GM23248 (cell line): Measurements from ENCODE around the gene EIF2B4. TPM values are rescaled to one million over a fixed set of nuclear protein-coding genes. Genes with fewer than 3 reads are reported as not detected.

Experiments used
- DNase-seq: peaks from one replicate; pipeline ENCODE4 v3.0.0-alpha.2; 2015
- H2AFZ ChIP-seq: fragments of 200-600 bp; sonication (generic); 2 replicates; pipeline ENCODE4 v1.6.1; 2016; ENCODE audit warnings: antibody characterized with exemption
- H3F3A ChIP-seq: fragments of 200-600 bp; sonication (generic); 2 replicates; pipeline ENCODE4 v1.6.1; 2016; ENCODE audit warnings: mild to moderate bottlenecking, antibody characterized with exemption, mixed run types; ENCODE audit not compliant: insufficient read depth
- H3K27ac ChIP-seq: fragments of 200-600 bp; sonication (generic); 2 replicates; pipeline ENCODE4 v1.5.1; 2016; ENCODE audit warnings: mild to moderate bottlenecking
- H3K27me3 ChIP-seq: fragments of 200-600 bp; sonication (generic); replicated peaks from 2 replicates; pipeline ENCODE4 v1.6.1; 2016; ENCODE audit warnings: mild to moderate bottlenecking; ENCODE audit not compliant: insufficient read depth
- H3K36me3 ChIP-seq: fragments of 200-600 bp; sonication (generic); 2 replicates; pipeline ENCODE4 v1.6.1; 2016; ENCODE audit warnings: low read depth, mild to moderate bottlenecking
- H3K4me1 ChIP-seq: fragments of 200-600 bp; sonication (generic); 2 replicates; pipeline ENCODE4 v1.6.1; 2016; ENCODE audit warnings: mild to moderate bottlenecking; ENCODE audit not compliant: insufficient read depth
- H3K4me2 ChIP-seq: fragments of 200-600 bp; sonication (generic); one replicate; pipeline ENCODE4 v1.6.1; 2016; ENCODE audit warnings: mild to moderate bottlenecking; ENCODE audit not compliant: unreplicated experiment
- H3K4me3 ChIP-seq: fragments of 200-600 bp; sonication (generic); 2 replicates; pipeline ENCODE4 v1.5.1; 2016; ENCODE audit warnings: mild to moderate bottlenecking
- H3K79me2 ChIP-seq: fragments of 200-600 bp; sonication (generic); 2 replicates; pipeline ENCODE4 v1.6.1; 2016; ENCODE audit warnings: mild to moderate bottlenecking; ENCODE audit not compliant: insufficient read depth
- H3K9ac ChIP-seq: fragments of 200-600 bp; sonication (generic); 2 replicates; pipeline ENCODE4 v1.6.1; 2016; ENCODE audit warnings: mild to moderate bottlenecking
- H3K9me2 ChIP-seq: fragments of 200-600 bp; sonication (generic); 2 replicates; pipeline ENCODE4 v1.6.1; 2016; ENCODE audit warnings: mixed run types, mild to moderate bottlenecking, moderate library complexity; ENCODE audit not compliant: insufficient read depth
- H3K9me3 ChIP-seq: fragments of 200-600 bp; sonication (generic); one replicate; pipeline ENCODE4 v1.6.1; 2017; ENCODE audit warnings: low read depth
- H4K20me1 ChIP-seq: fragments of 200-600 bp; sonication (generic); 2 replicates; pipeline ENCODE4 v1.6.0; 2016; ENCODE audit not compliant: insufficient read depth
- EZH2 ChIP-seq: fragments of 200-600 bp; sonication (generic); IDR thresholded peaks from 2 replicates; pipeline ENCODE4 v1.6.1; 2018; ENCODE audit warnings: antibody characterized with exemption, mild to moderate bottlenecking; ENCODE audit not compliant: insufficient read depth, poor library complexity, severe bottlenecking
- EZH2phosphoT487 ChIP-seq: fragments of 200-600 bp; sonication (generic); IDR thresholded peaks from 2 replicates; pipeline ENCODE4 v1.6.1; 2018; ENCODE audit warnings: antibody characterized with exemption, moderate library complexity, mild to moderate bottlenecking, low read depth; ENCODE audit not compliant: insufficient read depth
- WGBS, 2 experiments: methylation state at CpG; one replicate each; pipeline ENCODE4 v1.1.6; 2015 to 2017; ENCODE audit warnings: low lambda C conversion rate in 2 of 2, low coverage in 1 of 2; ENCODE audit errors: missing lambda C conversion rate in 2 of 2; 5-methylcytosine and 5-hydroxymethylcytosine counted together
- in situ Hi-C: fragments of 300-500 bp; cut with MboI; formaldehyde crosslinking; loops from 2 replicates; pipeline ENCODE4 v1.15.0; 2020
- polyA plus RNA-seq: library from polyadenylated mRNA; unstranded; fragments of >200 nt; fragmentation: Nextera tagmentation; extraction: Ambion mirVana; gene quantifications from 2 replicates; pipeline ENCODE4 v1.2.1, GENCODE V29; 2016
- total RNA-seq: library from RNA; depleted of rRNA; stranded (reverse); fragments of >200 nt; shearing (Covaris generic); gene quantifications from 2 replicates; pipeline ENCODE4 v1.2.3, GENCODE V29; 2014

EIF2B4 gene
- total and polyA plus RNA-seq, 2 experiments from 2014 or later = 26.6 to 50.1 TPM

GRCh38 chr2:27393225-27393624 is 23.1 kb upstream of the EIF2B4 start:
- peaks cover 100% of the 10 kb centered on the region for H3K79me2 ChIP-seq
- TF ChIP-seq EZH2 (no peak), EZH2phosphoT487 (no peak)
- H3K27ac ChIP-seq = no peak overlapping the region
- H2AFZ ChIP-seq = no peak overlapping the region
- no peak for DNase-seq
- H4K20me1 ChIP-seq = no peaks in the 10 kb centered on the region
- no peak overlapping the region for H3K4me3 ChIP-seq
- no peaks in the 10 kb centered on the region for H3F3A ChIP-seq
- in situ Hi-C loops = no loop called here
- 95 to 98% methylated on average over 28 to 33 of the region's 33 CpGs for WGBS, 2 experiments
- H3K9ac ChIP-seq = no peak overlapping the region
- peaks cover 4% of the 10 kb centered on the region; the same call in 1 of the 2 replicates for H3K36me3 ChIP-seq
- no peaks in the 10 kb centered on the region for H3K27me3 ChIP-seq
- no peaks in the 10 kb centered on the region for H3K9me2 ChIP-seq
- no peaks in the 10 kb centered on the region for H3K9me3 ChIP-seq
- no peaks in the 10 kb centered on the region for H3K4me1 ChIP-seq
- no peak overlapping the region for H3K4me2 ChIP-seq

- H2AFZ ChIP-seq = no peak overlapping the region
- no peaks in the 10 kb centered on the region for H3K9me3 ChIP-seq
- no peaks in the 10 kb centered on the region for H3K27me3 ChIP-seq
- no peak overlapping the region for H3K4me2 ChIP-seq
- TF ChIP-seq EZH2 (no peak), EZH2phosphoT487 (no peak)
- in situ Hi-C loops = no loop called here
- WGBS, 2 experiments = 95 to 99% methylated on average over 9 of the region's 9 CpGs
- peaks cover 100% of the 10 kb centered on the region for H3K79me2 ChIP-seq
- H3K9ac ChIP-seq = no peak overlapping the region
- no peak overlapping the region for H3K4me3 ChIP-seq
- no peaks in the 10 kb centered on the region for H3K4me1 ChIP-seq
- H3K27ac ChIP-seq = no peak overlapping the region
- H4K20me1 ChIP-seq = no peaks in the 10 kb centered on the region
- H3F3A ChIP-seq = no peaks in the 10 kb centered on the region
- H3K36me3 ChIP-seq = peaks cover 7% of the 10 kb centered on the region; the same call in 1 of the 2 replicates
- no peak for DNase-seq
- H3K9me2 ChIP-seq = no peaks in the 10 kb centered on the region
Observed at GRCh38 chr2:27390822-27391679, 20.9 kb upstream of the EIF2B4 start.

GRCh38 chr2:27381577-27382181 is 11.5 kb upstream of the EIF2B4 start:
- no peaks in the 10 kb centered on the region for H3K9me3 ChIP-seq
- H3K36me3 ChIP-seq = peaks cover 11% of the 10 kb centered on the region; the same call in 1 of the 2 replicates
- in situ Hi-C loops = no loop called here
- H3K4me2 ChIP-seq = no peak overlapping the region
- peaks cover 8% of the 10 kb centered on the region for H3K4me1 ChIP-seq
- H3K9ac ChIP-seq = peak overlapping the region; percentile 94; the same call in 1 of the 2 replicates
- H4K20me1 ChIP-seq = no peaks in the 10 kb centered on the region
- peaks cover 44% of the 10 kb centered on the region for H3K79me2 ChIP-seq
- no peaks in the 10 kb centered on the region for H3K9me2 ChIP-seq
- no peak for TF ChIP-seq EZH2phosphoT487
- no peak for TF ChIP-seq EZH2
- H3F3A ChIP-seq = peaks cover 36% of the 10 kb centered on the region
- peak overlapping the region; percentile 90 for H3K27ac ChIP-seq
- no peaks in the 10 kb centered on the region for H3K27me3 ChIP-seq
- WGBS, 2 experiments = 90 to 91% methylated on average over 10 of the region's 10 CpGs
- no peak overlapping the region for H2AFZ ChIP-seq
- H3K4me3 ChIP-seq = no peak overlapping the region
- DNase-seq = no peak

GRCh38 chr2:27380626-27381545 is 10.7 kb upstream of the EIF2B4 start, which contains the start of gene ZNF513:
TSS of gene ZNF513 (minus strand) at chr2:27380734. CDS start at chr2:27380526, 208 bp downstream.
- TF ChIP-seq EZH2phosphoT487 (no peak), EZH2 (no peak)
- peak; percentile 99 for DNase-seq
- H3K9me3 ChIP-seq = no peaks in the 10 kb centered on the region
- H3K9me2 ChIP-seq = no peaks in the 10 kb centered on the region
- peaks cover 40% of the 10 kb centered on the region for H3K79me2 ChIP-seq
- 14 to 15% methylated on average over 60 to 67 of the region's 67 CpGs for WGBS, 2 experiments
- no peaks in the 10 kb centered on the region for H3K27me3 ChIP-seq
- H3K36me3 ChIP-seq = peaks cover 6% of the 10 kb centered on the region; the same call in 1 of the 2 replicates
- H3K4me3 ChIP-seq = peak within 1 kb of the TSS; percentile 91
- H3K4me2 ChIP-seq = peak within 1 kb of the TSS; percentile 96
- in situ Hi-C loops = no loop called here
- peak within 1 kb of the TSS; percentile 94 for H3K9ac ChIP-seq
- H4K20me1 ChIP-seq = no peaks in the 10 kb centered on the region
- H2AFZ ChIP-seq = peak within 1 kb of the TSS; percentile 76
- peaks cover 36% of the 10 kb centered on the region for H3F3A ChIP-seq
- peak within 1 kb of the TSS; percentile 90 for H3K27ac ChIP-seq
- H3K4me1 ChIP-seq = peaks cover 8% of the 10 kb centered on the region
